HG02852 (cell line): ENCODE measurements around the gene NDUFB5.

Experiments used
- ATAC-seq: cut with Tn5 transposase; IDR thresholded peaks from one replicate; pipeline ENCODE4 v1.9.1; 2021; ENCODE audit warnings: mild to moderate bottlenecking, moderate library complexity; ENCODE audit not compliant: unreplicated experiment

The NDUFB5 gene

DNA sequence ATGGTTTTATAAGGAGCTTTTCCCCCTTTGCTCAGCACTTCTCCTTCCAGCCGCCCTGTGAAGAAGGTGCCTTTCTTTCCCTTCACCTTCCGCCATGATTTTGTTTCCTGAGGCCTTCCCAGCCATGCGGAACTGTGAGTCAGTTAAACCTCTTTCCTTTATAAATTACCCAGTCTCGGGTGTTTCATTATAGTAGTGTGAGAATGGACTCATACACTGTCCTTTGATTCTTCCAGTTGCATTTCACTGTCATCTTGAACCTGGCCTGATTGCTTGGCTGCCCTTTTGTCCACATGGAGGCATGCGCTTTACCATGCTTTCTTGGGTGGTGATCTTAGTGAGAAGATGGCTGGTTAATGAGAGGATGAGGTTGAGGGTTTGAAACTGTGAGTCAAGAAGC, 71.5 kb downstream of the NDUFB5 start:
- ATAC-seq, result no peak
